Spleen (tissue), 7 donors: ENCODE data around the gene YARS1.

Experiments used
- POLR2A ChIP-seq, 3 donors: fragments of 450-650 bp; IDR thresholded peaks; one replicate each; pipeline ENCODE4 v1.5.1; 2017; ENCODE audit warnings: antibody characterized with exemption in 3 of 3, mild to moderate bottlenecking in 1 of 3
- POLR2AphosphoS5 ChIP-seq, 3 donors: sonication (generic); formaldehyde crosslinking; IDR thresholded peaks; one replicate each; pipeline ENCODE4 v1.5.1; 2017; ENCODE audit warnings: antibody characterized with exemption in 3 of 3
- TF ChIP-seq, protein P1 (sequence below), 11 experiments: fragments of 200-600 bp in 7 of 11; fragments of 450-650 bp in 4 of 11; sonication (generic) in 4 of 11; IDR thresholded peaks in 8 of 11; conservative IDR thresholded peaks in 3 of 11; 1 replicate in 7 of 11; 2 replicates in 4 of 11; pipeline versions ENCODE4 v1.4.0 to v1.8.0; 2016 to 2021; ENCODE audit warnings: antibody characterized with exemption in 11 of 11, inconsistent platforms in 4 of 11, mild to moderate bottlenecking in 1 of 11
- donor health status: DM: no; HTN: no; CAD: no; lungs with moderate emphysema.
- donor health status: DM: no; HTN: no; CAD: no.
- donor health status: DM: no; HTN: no; CAD: no.

DNA sequence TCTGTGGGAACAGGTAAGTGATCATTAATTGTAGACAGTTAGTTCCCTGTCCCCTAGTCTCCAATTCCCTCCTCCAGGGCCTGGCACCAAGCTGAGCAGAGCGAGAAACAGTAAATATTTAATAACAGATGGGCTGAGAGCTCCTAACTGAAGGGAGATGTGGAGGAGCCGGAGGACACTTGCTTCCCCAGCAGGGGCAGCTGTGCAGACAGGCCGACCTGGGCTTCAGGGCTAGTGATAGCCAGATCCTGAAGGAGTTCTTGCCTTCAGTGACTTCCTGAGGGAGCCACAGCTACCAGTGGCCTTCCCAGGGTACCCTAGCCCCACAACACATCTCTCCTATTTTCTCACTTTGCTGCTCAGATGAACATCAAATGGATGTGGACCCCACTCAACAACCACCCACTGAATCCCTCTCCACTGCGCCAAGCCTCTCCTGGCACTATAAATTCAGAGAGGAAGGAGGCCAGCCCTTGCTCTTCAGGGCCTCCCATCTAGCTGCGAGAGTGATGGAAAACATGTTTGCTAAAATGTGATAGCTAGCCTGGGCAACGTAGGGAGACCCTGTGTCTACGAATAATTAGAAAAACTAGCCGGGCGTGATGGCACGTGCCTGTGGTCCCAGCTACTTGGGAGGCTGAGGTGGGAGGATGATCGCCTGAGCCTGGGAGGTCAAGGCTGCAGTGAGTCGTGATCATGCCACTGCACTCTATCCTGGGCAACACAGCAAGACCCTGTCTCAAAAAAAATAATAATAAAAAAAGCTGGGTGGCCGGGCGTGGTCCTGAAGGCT lies 87.7 kb downstream of the YARS1 start:
- TF ChIP-seq POLR2A (IDR thresholded peaks at IDR 0.05): no peak
- TF ChIP-seq, protein P1, sequence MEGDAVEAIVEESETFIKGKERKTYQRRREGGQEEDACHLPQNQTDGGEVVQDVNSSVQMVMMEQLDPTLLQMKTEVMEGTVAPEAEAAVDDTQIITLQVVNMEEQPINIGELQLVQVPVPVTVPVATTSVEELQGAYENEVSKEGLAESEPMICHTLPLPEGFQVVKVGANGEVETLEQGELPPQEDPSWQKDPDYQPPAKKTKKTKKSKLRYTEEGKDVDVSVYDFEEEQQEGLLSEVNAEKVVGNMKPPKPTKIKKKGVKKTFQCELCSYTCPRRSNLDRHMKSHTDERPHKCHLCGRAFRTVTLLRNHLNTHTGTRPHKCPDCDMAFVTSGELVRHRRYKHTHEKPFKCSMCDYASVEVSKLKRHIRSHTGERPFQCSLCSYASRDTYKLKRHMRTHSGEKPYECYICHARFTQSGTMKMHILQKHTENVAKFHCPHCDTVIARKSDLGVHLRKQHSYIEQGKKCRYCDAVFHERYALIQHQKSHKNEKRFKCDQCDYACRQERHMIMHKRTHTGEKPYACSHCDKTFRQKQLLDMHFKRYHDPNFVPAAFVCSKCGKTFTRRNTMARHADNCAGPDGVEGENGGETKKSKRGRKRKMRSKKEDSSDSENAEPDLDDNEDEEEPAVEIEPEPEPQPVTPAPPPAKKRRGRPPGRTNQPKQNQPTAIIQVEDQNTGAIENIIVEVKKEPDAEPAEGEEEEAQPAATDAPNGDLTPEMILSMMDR (IDR thresholded peaks at IDR 0.05 in 8 of 11, conservative IDR thresholded peaks at IDR 0.05 in 3 of 11): no peak
- TF ChIP-seq POLR2AphosphoS5 (IDR thresholded peaks at IDR 0.05): no peak
